ENCODE data around the gene TBL1X.

Gene TBL1X

DNA sequence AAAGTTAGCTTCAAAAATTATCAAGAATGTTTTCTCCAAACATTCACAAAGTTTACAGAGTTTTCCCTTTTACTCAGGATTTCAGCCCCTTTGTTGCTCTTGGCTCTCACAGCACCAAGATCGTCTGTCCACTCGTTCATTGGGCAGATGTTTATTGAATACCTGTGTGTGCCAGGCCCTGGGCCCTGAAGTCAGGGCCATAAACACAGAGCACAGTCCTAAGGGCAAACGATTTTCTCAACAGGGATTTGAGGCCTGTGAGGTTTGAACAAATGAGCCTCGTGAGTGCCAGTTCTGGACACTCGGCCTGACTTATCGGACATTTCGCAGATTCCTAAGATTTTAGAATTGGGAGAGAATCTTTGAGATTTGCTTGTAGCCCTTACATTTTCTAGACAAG is 142.1 kb downstream of the TBL1X start:
- no peak for DNase-seq (ENCODE audit: low read depth, low spot score)
- no peak overlapping the region for H3K4me3 ChIP-seq (ENCODE audit: low read length)

DNA sequence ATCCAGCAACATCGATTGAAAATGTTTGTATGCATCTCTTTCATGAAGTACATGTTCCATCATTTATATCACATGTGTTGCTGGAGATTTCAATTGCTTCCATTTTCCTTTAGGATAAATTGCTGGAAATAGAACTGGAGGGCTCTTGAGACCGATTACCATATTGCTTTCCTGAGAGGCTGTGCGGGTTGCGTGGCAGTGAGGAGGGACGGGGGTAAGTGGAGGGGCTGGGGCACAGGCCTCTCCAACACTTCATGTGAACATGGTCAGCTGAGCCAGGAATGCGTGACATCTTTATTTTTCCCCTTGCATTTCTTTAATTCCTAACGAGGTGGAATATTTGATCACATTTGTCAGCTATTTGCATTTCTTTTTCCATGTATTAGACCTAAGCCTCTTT is 144.6 kb downstream of the TBL1X start:
- DNase-seq (ENCODE audit: low read depth, low spot score), result no peak

DNA sequence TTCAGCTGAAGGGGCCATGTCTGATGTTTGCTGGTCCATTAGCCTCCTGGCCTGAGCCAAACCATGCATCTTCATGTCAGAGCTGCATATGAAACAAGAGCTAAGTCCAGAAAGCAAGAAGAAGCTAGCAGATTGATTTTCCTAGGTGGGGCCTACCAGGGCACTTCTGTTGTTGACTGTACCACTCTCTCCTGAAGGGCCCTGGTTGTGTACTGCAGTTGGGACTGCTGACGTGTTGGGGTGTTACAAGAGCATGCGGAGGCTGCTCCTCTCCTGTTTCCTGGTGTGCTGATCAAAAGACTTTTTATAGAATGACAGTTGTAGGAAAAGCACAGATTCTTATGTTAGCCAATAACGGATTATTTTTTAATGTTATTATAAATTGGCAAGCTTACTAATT is 145.1 kb downstream of the TBL1X start:
- DNase-seq (ENCODE audit: low read depth, low spot score), result no peak
- no peak overlapping the region for H3K4me3 ChIP-seq (ENCODE audit: low read length)

More for the DNA sequence above, 144.6 kb downstream of the TBL1X start:
- no peak overlapping the region for H3K4me3 ChIP-seq (ENCODE audit: low read length)

DNA sequence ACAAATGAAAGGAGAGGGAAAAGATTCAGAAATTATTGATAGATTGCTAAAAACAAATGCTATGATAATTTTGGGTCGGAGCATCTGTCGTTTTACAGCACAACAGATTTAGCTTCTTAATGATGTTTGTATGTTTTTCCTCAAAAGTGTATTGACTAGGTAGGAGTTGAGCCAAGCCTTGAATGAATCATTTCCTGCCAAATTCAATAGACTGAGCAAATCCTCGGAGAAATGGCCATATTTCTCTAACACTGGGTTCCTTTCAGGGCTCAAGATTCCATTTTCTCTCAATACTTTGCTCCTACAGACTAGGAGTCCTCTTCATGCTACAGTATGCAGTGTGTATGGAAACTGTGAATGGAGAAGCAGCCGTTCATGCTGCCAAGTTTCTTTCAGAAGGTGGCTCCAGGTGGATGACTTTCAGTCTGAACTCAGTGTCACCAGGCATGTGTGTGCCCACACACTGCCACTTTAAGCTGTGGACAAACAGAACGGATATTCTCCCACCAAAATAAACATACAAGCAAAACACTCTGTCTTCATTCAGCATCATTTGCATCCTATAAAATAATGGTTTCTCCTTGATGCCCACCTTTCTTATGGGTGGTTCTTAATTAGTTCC is 146.0 kb downstream of the TBL1X start:
- no peak for DNase-seq (ENCODE audit: low read depth, low spot score)

DNA sequence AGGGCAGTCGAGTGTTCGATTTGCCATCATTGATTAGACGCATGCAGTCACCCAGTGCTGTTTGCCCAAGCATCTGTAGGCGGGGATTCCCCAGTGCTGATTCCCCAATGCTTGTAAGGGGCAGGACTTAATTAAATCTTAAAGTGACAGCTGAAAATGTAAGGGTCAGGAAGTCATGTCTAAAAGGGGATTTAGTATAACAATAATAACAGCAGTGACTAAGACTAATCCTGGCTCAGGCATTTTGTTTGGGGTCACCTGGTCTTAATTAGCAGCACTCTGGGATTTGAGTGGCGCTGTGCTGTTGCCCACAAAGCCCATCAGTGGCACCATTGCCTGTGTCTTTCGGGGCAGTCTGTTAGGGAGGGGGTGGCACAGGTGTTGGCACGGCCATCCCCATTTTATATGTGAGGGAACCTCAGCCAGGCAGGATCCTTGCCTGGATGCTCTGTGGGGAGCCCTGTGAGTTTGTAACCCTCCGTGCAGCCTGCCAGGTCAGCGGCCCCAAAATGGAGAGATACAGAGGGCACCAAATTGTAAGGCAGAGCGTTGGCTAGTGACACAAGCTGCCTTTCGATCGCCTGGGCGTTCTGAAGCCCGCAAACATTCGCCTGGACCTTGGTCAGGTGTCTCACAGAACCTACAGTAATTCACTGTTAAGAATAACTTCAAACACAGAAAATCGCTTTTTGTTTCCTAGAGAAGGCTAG is 146.7 kb downstream of the TBL1X start:
- H3K4me3 ChIP-seq (ENCODE audit: low read length), result no peak overlapping the region
- no peak for DNase-seq (ENCODE audit: low read depth, low spot score)

More for the DNA sequence above, 146.0 kb downstream of the TBL1X start:
- no peak overlapping the region for H3K4me3 ChIP-seq (ENCODE audit: low read length)

DNA sequence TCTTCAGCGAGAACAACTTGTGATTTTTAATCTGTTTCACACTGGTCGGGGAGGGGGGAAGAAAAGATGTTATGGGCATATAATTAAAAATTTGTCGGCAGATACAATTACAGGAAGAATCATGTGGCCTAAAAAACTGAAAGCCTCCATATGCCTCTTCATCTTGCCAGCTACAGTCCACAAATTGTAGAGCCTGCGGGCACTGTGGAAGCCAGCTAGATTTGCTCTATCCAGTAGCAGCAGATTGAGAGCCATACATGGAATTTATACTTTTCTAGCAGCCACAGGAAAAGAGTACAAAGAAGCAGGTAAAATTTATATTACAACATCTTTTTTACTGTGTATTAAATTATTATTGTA is 147.3 kb downstream of the TBL1X start:
- no peak for DNase-seq (ENCODE audit: low read depth, low spot score)
- H3K4me3 ChIP-seq (ENCODE audit: low read length), result no peak overlapping the region

DNA sequence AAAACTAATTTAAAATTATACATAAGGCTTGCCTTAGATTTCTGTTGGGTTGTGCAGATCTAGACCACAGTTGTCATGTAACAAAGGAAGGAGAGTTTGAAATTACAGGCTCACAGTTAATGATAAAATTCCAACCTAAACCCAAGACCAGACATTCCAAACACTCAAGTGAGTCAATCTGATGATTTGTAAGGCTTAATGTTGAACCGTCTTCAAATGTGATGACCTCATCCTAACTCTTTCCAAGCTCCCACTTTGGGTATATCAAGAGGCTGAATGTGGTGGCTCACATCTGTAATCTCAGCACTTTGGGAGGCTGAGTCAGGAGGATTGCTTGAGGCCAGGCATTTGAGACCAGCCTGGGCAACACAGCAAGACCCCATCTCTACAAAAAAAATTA is 149.2 kb downstream of the TBL1X start:
- no peak overlapping the region for H3K4me3 ChIP-seq (ENCODE audit: low read length)
- no peak for DNase-seq (ENCODE audit: low read depth, low spot score)

DNA sequence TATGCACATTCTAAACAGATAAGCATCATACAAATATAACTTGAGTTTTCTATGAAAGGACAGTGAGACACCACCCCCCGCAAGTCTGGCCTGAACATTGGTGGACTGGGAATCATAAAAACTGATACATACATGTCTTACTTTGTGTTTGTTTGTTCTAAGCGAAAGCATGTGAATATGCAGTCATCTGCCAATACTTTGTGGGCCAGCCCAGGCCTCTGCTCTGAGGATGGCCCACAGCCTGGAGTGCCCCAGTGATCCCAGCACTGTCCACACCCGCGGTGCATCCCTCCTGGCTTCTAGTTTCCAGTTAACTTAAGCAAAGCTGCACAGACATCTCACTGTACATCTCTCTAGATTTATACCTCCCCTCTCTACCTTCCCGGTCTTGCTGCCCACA is 154.3 kb downstream of the TBL1X start:
- no peak overlapping the region for H3K4me3 ChIP-seq (ENCODE audit: low read length)
- no peak for DNase-seq (ENCODE audit: low read depth, low spot score)

DNA sequence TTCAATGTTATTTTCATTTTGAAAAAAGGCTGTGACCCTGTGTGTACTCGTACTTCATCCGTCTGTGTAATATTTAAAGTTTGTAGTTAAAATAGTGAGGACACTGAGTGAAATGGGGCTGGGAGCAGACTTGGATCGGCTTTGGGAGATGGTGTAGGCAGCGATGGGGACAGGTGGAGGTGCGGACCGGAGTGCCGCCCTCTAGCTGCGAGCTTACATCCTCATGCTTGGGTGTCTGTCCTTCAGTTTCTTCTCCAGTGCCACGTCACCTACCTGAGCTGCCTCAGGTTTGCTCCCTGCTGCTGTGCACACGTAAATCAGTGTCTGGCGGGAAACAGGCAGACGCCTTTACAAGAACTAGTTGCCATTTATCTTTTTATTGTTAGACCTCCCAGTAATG is 154.7 kb downstream of the TBL1X start:
- no peak for DNase-seq (ENCODE audit: low read depth, low spot score)
- H3K4me3 ChIP-seq (ENCODE audit: low read length), result no peak overlapping the region

DNA sequence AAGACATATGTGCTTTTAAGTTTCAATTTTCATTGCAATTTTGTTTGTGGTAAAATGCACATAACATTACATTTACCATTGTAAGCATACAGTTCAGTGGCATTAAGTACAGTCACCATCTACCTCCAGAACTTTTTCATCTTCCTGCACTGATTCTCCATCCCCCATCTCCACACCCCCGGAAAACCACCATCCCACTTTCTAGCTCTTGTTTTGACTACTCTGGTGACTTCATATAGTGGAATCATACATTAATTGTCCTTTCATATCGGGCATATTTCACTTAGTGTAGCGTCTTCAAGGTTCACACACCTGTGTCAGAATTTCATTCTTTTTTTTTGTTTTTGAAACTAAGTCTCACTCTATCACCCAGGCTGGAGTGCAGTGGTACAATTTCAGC is 157.3 kb downstream of the TBL1X start:
- H3K4me3 ChIP-seq (ENCODE audit: low read length), result no peak overlapping the region
- no peak for DNase-seq (ENCODE audit: low read depth, low spot score)

DNA sequence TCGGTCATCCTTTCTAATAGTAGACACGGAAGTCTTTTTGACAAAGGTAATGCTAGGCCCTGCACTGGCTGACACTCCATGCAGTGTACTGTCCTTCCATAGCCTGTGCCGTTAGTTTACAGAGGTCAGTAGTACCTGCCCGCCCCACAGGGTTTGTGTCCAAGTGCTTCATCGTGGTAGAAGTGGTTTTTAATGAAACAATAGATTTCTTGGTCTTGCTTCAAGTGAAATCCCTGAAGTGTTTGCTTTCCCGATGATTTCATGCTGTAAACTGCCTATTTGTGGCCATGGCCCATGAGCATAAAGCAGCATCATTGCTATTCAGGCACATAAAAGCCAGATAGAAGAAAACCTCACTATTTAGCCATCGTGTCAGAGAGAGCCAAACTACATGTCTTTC is 161.5 kb downstream of the TBL1X start:
- H3K4me3 ChIP-seq (ENCODE audit: low read length), result no peak overlapping the region
- DNase-seq (ENCODE audit: low read depth, low spot score), result no peak

DNA sequence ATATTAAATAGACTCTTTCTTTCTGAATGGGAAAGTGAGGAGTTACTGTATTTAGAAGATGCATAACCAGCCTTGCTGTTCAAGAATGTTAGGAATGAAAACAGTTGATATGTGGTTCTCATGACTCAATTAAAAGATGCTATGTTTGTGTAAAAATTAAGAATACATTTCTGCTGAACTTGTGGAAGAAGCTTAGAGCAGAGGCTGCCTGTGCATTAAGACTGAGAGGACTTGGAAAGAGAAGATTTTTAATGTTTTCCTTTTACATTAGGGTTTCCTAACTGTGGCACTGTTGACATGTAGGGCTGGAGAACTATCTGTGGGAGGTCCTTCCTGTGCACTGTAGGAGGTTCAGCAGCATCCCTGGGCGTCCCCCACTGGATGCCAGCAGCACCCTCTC is 163.1 kb downstream of the TBL1X start:
- no peak overlapping the region for H3K4me3 ChIP-seq (ENCODE audit: low read length)
- DNase-seq (ENCODE audit: low read depth, low spot score), result no peak

DNA sequence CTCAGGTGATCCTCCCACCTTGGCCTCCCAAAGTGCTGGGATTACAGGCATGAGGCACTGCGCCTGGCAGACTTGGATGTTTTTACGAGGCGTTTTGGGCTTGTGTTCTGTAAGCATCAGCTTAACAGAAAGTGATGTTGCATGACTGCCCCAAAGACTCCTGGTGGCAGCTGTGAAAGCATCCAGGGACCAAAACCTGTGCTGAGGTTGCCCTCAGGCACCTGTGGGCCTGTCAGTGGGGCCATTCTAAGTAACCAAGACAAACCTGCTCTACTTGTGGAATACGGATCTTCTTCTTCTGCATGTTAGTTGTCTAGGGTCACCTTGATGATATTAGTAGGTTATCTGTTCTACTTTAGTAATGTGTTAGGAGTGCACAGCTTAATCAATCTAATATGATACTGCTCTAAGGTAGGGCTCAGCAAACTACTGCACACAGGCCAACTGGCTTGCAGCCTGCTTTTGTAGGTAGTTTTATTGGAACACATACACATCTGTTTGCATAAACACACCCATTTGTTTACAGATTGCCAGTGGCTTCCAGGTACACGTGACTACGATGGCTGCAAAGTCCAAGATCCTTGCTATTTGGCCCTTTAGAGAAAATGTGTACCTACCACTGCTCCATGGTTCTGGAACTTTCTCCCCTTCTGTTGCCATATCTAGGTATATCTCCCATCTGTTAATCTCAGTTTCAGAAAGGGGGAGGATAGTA is 164.1 kb downstream of the TBL1X start:
- H3K4me3 ChIP-seq (ENCODE audit: low read length), result no peak overlapping the region
- no peak for DNase-seq (ENCODE audit: low read depth, low spot score)

DNA sequence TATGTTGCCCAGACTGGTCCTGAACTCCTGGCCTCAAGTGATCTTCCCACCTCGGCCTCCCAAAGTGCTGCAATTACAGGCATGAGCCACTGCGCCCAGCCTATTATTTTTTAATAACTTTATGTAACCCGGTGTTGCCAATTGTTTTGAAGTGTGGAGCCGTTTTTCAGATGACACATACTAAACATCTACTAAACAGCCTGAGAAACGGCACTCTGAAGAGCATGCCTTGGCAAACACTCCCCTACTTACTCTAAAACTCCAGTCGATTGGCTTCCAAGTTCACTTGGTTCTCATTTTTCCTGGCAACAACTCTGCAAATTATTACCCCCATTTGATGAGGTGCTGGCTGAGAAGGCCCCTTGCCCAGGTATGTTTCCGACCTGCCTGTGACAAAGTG is 169.7 kb downstream of the TBL1X start:
- DNase-seq (ENCODE audit: low read depth, low spot score), result no peak
- H3K4me3 ChIP-seq (ENCODE audit: low read length), result no peak overlapping the region

DNA sequence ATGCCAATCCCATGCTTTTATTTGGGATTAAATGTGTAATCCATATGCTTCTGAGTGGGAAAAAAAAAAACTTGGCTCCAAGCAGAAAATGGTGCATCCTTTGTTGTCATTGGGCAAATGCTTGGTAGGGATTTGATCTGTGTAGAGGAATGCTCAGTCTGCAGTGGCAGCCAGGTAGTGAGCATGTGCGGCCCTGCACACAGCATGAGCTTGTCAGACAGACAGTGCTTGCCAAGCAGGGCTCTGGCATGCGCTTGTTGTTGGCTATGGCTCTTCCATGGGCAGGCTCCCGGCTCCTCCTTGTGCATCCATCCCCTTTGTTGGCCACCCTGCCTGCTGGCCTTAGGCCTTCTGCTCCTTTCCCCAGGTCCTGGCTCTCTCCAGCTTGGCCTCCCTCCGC is 170.5 kb downstream of the TBL1X start:
- no peak for DNase-seq (ENCODE audit: low read depth, low spot score)
- H3K4me3 ChIP-seq (ENCODE audit: low read length), result no peak overlapping the region

DNA sequence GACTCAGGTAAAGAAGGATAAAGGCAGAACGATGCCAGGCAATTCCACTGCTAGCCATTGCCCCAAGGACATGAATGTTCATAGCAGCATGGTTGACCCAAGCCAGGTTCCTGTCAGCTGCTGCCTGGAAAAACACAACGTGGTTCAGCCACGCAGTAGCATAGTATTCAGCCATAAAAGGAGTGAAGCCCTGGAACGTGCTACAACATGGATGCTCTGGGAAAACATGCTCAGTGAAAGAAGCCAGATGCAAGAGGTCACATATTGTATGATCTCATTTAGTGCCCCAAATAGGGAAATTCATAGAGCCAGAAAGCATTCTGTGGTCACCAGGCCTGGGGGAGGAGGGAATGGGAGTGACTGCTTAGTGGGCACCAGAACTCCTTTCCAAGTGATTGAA is 170.9 kb downstream of the TBL1X start:
- no peak overlapping the region for H3K4me3 ChIP-seq (ENCODE audit: low read length)

DNA sequence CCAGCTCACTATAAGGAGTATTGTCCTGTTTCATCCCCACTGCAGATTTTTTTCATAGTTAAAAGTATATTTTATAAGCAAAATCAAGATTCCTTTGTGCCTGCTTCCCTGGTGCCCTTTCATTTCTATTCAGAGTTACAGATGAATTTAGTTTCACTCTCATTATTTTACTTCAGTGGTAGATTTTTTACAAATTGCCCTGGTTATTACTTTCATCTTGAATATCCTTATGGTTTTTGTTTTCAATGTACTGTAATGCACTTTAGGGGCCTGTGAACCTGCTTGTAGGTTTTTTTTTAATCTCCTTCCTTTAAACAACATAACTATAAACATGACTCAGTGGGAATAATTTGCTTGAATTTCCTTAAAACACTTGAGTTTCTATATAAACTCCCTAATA is 174.0 kb downstream of the TBL1X start:
- H3K4me3 ChIP-seq (ENCODE audit: low read length), result no peak overlapping the region
- DNase-seq (ENCODE audit: low read depth, low spot score), result no peak

More for the DNA sequence above, 170.9 kb downstream of the TBL1X start:
- no peak for DNase-seq (ENCODE audit: low read depth, low spot score)

DNA sequence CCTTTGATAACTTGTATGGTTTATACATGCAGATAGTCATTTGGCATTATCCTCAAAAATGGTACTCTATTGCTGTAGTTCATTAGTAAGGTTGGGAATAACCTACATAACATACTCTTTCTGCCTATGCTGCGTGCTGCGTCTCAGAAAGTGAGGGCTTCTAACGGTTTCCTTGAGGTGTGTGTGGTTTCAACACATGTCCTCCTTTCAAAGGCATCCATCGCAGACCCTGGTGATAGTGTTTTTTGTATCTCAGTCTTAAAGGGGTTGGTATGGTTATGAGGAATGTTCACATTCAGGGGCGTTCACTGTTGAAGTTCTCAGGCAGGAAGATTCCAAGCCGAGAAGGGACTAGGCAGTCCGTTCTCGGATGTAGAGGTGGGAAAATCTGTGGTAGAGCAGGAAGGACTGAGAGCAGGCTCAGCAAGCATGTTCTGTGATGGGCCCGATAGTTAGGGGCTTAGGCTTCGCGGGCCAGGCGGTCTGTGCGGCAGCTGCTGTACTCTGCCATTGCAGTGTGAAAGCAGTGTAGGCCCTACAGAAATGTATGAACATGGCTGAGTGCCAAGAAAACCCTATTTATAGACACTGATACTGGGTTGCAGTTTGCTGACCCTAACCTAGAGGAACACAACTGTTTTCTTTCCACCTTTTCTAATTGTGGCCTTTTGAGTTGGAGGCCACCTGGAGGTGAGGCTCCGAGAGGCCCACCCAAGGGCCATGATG is 177.6 kb downstream of the TBL1X start:
- no peak overlapping the region for H3K4me3 ChIP-seq (ENCODE audit: low read length)
- peak; percentile 73 for DNase-seq (ENCODE audit: low read depth, low spot score)

DNA sequence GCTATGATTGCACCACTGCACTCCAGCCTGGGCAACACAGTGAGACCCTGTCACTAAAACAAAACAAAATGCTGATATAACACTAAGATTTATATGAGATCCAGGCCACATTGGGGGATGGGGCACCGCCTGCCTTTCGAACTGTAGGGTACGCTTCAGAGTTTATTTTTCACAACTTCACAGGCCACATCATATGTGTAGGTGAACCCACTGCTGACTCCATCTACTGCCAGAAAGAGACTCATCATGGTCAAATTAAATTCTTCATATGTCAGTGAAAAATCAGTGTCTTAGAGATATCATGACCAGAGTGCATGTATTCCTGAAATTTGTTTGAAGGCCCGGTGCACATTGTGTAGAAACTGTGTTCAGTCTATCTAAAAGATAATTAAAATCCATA is 178.9 kb downstream of the TBL1X start:
- no peak overlapping the region for H3K4me3 ChIP-seq (ENCODE audit: low read length)
- DNase-seq (ENCODE audit: low read depth, low spot score), result no peak

DNA sequence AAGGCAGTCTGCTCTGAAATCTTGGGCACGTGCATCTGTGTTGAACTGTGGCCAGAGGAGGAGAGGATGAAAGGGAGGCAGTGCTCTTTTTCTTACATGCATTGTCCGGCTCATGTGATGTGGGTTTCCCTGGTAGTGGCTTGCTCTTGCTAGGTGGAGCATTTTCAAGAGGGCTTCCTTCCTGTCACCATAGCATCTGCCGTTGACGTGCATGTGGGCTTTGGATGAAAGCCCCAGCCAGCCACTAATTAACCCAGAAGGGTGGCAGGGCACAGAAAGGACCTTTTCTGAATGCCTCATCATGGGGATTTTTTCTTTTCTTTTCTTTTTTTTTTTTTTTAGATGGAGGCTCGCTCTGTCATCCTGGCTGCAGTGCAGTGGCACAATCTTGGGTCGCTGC is 179.5 kb downstream of the TBL1X start:
- DNase-seq (ENCODE audit: low read depth, low spot score), result peak; percentile 83

More for the DNA sequence above, 179.5 kb downstream of the TBL1X start:
- H3K4me3 ChIP-seq (ENCODE audit: low read length), result no peak overlapping the region
